HG03432 (cell line): ENCODE measurements around the gene GNG7.
"Not testable (repeated sequence)": the region's sequence is repeated elsewhere in the genome, so short reads cannot be mapped to it uniquely, and the experiment has no call there.

Experiments
- ATAC-seq: cut with Tn5 transposase; IDR thresholded peaks from one replicate; pipeline ENCODE4 v1.9.1; 2021; ENCODE audit warnings: mild to moderate bottlenecking, moderate library complexity; ENCODE audit not compliant: unreplicated experiment

GNG7 gene

DNA sequence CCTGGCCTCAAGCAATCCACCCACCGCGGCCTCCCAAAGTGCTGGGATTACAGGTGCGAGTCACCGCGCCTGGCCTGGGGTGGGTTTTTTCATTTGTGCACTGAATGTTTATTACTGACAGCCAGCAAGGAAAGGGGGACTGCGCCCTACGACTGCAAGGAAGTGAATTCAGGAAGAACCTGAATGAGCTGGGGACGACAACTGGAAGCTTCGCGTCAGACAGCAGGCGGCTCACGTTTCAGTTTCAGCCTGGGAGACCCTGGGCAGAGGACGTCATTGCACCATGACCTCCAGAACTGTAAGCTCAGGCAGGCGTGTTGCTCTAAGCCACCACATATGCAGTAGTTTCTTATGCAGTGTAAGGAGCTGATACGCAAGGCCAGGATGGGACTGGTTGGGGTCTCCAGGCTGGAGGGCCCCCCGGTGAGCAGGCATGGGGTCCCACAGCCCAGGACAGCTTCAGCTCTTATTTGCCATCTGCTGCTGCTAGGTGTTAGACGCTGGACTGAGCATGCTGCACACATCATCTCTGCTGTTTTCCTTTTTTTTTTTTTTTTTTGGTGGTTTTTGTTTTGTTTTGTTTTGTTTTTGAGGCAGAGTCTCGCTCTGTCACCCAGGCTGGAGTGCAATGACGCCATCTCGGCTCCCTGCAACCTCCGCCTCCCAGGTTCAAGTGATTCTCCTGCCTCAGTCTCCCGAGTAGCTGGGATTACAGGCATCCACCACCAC is 160.0 kb downstream of the GNG7 start:
- no peak for ATAC-seq

DNA sequence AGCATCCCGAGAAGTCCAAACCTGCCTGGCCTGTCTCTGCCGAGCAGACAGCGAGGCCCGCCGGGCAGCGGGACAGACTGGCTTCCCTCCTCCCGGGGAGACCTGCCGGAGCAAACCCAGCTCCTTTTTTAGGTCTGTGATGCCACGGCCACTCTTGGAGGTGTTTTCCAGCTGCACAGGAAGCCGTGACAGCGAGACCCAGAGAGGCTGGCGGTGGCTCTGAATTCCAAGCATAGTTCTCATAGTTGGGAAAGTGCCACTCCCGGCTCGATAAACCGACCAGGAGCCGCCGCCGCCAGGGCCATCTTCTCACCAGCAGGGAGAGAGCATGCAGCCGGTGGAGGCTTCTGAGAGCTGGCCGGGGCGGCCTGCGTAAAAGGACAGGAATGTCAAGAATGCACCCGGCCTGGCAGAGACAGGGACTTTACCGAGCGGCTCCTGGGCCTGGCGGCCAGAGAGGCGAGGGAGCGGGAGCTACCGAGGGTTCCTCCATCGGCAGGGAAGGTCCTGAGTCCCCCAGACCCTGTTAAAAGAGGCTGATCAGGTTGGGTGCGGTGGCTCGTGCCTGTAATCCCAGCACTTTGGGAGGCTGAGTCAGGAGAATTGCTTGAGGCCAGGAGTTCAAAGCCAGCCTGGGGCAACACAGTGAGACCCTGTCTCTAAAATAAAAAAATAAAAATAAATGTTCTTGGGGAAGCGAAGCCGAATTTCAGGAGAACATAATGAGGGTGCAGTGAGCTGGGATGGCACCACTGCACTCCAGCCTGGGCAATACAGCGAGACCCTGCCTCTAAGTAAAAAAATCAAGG is 161.6 kb downstream of the GNG7 start:
- ATAC-seq, result no peak

DNA sequence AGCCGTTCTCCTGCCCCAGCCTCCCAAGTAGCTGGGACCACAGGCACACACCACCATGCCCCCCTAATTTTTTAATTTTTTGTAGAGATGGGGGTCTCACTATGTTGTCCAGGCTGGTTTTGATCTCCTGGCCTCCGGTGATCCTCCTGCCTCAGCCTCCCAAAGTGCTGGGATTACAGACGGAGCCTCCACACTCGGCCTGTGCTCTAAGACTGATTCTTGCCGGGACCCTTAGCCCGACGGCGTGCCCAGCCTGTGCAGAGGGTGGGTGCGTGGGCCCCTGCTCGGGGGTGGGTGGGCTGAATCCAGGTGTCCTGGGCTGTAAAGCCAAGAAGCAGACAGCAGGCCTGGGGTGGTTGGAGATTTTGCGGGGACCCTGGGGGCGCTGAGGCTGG is 162.2 kb downstream of the GNG7 start:
- no peak for ATAC-seq

DNA sequence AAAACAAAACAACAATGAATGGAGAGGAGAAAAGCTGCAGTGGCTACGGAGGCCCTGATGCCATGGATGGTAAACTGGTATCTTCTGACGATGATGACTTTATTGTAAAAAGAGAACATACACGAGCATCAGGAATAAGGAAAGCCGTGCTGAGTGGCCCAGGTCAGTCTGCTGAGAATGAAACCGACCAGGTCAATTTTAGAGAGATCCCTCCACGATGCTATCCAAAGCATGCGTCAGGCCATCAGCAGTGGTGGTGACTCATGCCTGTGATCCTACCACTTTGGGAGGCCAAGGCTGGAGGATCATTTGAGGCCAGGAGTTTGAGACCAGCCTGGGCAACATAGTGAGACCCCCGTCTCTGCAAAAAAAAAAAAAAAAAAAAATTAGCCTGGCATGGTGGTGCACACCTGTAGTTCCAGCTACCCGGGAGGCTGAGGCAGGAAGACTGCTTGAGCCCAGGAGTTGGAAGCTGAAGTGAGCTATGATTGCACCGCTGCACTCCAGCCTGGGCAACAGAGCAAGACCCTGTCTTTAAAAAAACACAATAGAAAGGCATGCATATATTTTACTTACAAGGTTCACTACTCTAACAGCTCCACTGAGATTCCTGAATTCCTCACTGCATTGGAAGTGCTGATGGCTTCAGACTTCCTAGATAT is 164.3 kb downstream of the GNG7 start:
- no peak for ATAC-seq

DNA sequence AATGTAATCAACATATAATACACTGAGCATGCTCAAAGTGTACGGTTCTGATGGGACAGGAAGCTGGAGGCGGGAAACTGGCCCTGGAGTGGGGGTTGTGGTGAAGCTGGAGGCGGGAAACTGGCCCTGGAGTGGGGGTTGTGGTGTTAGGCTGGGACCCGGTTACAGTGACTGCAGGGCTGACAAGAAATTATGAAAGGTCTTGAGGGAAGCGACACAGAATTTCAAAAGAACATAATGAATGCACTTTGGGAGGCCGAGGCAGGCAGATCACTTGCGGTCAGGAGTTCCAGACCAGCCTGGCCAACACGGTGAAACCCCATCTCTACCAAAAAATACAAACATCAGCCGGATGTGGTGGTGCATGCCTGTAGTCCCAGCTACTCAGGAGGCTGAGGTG is 164.9 kb downstream of the GNG7 start:
- ATAC-seq, result not testable (repeated sequence)

DNA sequence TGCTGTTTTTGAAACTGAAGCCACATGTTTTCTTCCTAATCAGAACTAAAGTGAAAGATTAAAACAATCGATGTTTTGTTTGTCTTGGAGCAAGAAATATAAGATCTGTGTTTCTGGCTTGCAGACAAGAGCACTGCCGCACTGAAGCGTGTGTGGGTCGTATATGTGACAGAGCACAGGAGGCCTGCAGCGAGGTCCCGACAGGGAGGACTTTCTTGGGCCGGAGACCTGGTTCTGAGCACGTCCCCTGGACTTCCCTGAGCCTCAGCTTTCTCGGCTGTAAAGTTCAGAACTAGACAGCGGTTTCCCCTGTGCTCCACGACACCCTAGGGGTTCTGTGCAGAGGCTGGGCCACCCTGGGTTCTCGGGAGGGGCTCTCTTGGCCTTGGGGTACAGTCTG is 166.0 kb downstream of the GNG7 start:
- ATAC-seq, result no peak

DNA sequence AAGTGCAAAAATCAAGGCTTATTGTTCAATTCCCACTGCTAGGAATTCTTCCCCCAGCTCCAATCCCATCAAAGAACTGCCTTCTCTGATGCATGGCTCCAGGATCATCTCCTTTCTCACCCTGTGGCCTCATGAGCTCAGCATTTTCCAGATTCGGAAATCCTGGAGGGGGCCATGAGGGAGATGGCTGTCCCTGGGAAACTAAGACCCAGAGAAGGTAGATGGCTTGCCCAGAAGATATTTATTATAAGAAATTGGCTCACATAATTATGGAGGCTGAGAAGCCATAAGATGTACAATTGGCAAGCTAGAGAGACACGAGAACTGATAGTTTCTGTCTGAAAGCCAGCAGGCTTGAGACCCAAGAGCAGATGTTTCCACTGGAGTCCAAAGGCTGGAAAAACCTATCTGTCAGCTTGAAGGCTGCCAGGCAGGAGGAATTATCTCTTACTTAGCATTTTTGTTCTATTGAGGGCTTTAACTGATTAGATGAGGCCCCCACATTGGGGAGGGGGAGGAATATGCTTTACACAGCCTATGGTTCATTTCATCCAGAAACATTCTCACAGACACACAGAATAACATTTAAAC is 168.0 kb downstream of the GNG7 start:
- ATAC-seq, result no peak

DNA sequence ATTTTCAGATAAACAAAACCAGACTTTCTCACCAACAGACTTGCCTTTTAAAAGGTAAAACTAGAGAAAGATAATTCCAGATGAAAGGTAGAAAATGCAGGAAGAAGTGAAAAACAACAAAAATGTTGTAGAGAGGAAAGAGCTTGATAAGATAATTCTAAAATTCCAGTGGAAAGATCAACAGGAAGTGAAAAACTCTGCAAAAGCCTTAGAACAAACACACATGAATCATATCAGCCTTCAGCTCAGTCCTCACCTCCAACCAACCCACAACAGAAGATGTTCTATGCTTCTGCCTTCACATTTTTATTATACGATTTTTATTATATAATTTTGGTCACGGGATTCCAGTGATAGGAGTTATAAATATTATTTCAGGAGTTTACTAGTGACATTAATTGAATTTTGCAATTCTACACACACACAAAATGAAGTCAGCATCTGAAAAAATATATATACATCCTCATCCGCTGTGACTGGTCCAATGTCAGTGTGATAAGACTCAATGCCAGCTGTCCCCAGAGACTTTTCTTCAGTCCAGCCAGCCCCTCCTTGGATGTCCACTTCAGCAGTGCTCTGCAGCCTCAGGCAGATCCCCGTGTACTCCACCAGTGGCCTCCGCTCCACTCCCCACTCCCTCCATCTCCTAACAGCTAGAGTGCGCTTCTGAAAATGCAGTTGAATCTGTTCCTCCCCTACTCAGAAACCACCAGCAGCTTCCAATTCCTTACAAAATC is 168.6 kb downstream of the GNG7 start:
- no peak for ATAC-seq

DNA sequence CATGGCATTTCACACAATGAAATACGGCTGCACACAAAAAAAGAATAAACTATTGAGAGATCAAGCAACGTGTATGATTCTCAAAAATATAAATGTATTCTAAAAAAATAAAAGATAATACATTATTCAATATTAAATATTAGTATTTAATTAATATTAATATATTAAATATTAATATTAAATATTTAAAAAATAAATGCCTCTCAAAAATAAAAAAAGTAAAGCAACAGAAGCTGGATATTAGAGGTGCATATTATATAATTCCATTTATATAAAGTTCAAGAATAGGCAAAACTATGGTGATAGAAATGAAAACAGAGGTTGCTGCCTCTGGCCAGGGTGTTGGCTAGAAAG is 169.4 kb downstream of the GNG7 start:
- no peak for ATAC-seq

DNA sequence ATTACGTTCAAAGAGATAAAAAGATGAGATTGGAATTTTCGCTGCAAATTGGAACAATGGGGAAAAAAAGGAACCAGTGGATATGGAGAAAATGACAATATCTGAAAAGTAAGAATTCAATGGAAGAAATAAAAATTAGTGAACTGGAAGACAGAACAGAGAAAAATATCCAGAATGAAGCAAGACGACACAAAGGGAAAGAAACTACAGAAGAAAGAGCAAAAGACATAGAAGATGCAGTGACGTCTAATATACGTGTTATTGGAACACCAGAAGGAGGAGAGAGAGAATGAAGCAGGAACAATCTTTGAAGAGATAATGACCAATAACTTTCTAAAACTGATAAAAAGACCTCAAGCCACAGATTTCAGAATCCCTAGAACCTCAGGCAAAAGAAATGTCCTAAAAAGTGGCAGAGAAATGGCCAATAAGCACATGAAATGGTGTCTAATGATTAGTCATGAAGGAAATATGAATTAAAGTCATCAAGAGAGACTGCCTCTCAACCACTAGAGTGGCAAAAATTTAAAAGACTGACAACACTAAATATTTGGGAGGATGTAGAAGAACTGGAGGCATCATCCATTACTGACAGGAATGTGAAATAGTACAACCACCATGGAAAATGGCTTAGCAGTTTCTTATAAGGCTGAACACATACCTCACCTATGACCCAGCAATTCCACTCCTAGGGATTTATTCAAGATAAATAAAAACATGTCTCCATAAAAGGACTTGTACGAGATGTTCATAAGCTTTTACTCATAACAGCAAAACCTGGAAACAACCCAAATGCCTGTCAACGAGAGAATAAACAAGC is 170.0 kb downstream of the GNG7 start:
- no peak for ATAC-seq

DNA sequence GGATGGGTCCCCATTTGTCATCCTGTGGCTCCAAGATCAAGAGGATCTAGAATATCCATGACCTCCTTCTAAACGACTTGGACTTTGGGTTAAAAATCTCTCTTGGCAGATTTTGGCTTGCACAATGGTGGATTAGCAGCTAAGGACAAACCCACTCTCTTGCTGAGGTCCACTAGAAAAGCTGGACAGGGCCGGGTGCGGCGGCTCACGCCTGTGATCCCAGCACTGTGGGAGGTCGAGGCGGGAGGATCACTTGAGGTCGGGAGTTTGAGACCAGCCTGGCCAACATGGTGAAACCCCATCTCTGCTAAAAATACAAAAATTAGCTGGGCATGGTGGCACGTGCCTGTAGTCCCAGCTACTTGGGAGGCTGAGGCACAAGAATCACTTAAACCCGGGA is 172.6 kb downstream of the GNG7 start:
- not testable (repeated sequence) for ATAC-seq

DNA sequence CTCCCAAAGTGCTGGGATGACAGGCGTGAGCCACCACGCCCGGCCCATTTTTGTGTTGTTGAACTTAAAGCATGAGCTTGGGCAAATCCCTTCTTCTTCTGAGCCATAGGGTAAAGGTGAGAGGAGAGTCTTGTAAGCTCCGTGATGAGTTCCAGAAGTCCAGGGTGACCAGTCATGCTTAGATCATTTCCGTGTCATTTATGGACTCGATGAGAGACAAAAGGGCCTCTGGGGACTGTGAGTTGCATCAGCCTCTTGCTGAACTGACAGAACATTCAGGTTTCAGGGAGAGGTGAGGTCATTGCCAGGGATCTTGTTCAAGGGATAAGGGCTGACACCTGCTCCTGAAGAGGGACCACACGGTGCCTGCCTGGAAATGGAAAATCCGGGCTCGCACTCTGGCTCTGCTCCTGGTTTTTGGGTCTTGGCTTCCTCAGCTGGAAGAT is 173.0 kb downstream of the GNG7 start:
- no peak for ATAC-seq

DNA sequence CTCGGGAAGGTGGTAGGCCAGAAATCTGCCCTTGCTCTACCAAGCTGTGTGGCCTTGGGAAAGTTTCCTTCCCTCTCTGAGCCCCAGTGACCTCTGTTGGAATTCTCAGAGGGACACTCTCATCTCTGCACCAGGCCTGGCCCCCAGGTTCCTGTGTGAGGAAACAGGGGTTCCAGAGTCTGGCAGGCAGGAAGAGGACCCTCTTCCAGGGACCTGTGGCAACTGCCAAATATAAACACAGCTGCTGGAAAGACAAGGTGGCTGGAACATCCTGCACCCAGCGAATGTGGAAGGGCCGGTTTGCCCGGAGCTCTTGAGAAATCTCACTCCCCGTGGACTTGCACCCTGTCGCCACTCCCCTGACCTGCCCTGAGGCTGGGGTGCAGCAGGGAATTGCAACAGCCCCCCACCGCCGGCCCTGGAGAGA is 173.8 kb downstream of the GNG7 start:
- no peak for ATAC-seq

DNA sequence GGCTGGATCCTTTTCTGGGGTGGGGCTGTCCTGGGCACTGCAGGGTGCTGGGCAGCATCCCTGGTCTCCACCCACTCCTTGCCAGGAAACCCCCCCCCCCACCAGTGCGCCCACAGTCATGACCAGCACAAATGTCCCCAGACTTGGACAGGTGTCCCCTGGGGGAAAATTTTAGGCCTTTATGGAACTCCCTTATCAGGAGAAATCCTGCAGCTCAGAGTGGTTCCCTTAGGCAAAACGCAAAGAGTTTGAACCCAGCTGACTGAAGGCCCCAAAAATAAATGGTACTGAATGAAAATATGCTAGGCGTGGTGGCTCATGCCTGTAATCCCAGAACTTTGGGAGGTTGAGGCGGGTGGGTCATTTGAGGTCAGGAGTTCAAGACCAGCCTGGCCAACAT is 174.8 kb downstream of the GNG7 start:
- ATAC-seq, result no peak

DNA sequence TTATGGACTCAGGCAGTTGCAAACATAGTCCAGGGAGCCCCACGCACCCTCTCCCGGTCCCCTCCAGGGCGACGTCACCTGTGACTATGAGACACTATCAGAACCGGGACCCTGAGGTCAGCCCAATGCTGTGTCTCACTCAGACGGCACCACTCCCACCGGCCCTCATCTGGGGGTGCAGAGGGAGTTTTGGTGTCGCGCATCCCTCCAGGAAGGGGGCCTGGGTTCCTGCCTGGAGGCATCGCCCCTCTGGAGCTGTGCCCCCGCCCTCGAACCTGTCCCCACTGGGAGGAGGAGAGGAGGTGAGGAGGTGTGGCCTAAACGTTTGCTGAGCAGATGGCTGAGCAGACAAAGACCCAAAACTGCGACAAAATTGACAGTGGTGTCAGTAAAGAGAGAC is 175.3 kb downstream of the GNG7 start:
- ATAC-seq, result no peak

DNA sequence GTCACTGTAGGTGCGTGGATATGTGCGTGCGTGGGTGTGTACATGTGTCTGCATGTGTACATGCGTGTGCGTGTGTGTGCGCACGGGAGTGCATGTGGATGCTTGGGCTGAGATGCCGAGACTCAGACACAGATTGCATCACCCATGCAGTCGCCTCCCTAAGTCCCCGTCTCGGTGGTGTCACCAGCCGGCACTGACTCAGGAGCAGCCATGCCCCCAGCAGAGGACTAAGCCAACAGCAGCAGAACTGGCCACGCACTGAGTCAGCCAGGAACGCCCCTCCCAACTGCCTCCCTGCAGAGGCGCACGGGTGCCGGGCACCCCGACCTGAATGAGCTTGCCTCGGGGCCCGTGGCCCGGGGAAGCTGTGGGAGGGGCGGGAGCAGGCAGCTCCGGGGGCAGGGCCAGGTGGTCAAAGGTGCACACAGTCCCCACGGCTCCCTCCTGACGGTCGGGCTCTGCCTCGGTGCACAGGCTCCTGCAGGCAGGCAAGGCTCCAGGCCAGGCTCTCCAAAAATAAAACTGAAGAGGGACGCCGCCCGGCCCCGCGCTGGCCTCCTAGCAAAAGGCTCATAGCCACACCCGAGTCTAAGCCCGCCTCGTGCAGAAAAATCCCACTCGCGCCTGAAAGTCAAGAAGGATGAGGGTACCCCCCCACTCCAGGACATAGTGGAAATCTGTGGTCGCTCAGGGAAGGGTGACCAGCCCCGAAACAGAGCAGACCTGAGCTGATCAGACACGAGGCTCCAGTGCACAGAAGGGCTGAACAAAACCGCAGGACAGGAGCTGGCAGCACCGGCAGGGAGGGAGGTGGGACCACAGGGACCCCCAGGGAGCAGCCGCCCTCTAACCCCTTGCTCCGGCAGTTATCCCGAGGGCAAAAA is 177.4 kb downstream of the GNG7 start:
- ATAC-seq, result no peak

DNA sequence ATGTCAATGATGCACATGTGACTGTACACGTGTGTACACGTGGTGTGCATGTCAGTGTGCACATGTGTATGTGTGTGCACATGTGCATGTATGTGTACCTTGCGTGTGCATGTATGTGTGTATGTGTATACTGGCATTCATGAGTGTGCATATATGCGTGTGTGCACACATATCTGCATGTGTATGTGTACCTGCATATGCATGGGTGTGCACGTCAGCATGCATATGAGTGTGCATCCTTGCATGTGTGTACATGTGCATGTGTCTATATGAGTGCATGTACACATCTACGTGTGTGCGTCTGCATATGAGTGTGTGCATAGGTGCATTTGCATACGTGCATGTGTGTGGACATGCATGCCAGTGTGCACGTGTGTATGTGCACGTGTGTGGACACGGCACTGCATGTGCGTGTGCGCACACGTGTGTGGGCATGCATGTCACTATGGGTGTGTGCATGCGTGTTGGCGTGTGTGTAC is 178.1 kb downstream of the GNG7 start:
- no peak for ATAC-seq

DNA sequence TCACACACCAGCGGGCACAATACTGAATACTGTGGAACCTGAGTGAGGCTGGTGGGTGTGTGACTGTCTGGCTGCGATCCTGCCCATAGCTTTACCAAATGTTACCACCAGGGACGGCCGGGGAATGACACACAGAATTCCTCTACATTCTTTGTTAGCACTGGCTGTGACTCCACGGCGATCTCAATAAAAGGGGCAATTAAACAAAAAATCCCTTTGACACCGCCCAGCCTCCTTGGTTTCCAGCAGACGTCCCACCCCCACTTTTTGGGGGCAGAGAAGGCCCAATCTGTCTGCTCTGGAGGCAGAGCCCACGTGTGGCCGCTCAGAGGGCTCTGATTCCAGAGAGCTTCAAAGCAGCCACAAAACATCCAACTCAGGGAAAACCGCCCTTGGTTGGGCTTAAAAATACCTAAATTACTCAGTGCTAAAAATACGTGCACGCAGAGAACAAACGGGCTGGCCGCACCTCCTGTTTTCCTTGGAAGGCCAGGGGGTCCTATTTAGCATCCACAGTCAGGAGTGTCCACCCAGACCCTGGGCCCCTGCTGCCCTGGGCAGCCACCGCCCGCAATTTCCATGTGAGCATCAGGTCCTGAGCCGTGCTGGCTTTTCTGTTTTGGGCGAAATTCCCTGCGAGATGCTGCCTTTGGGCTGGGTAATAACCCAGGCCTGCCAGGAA is 178.7 kb downstream of the GNG7 start:
- no peak for ATAC-seq
